ENCODE data around the gene HTR3D. TPM values are rescaled to one million over a fixed set of nuclear protein-coding genes. Genes with fewer than 3 reads are reported as not detected.

Gene HTR3D
- total RNA-seq, 1 experiment from 2014 or later, result not detected

DNA sequence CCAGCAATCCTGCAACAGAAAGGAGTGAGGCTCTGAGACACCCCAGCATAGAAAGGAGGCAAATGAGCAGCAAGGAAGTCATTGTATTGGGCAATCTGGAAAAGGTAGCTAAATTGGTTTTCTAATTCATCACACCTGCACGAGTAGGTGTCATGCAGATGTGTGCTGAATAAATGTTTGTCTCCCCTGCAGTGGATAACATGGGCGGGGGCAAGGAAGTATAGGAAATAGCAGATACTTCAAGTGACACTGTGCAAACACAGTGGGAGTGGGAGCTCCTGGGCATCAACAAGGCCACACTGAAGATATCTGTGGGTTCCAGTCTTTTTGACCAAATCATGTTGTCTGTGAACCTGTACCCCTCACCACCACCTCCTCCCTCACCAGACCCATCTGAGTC lies 50.9 kb downstream of the HTR3D start (continued):
- TF ChIP-seq, protein P1, sequence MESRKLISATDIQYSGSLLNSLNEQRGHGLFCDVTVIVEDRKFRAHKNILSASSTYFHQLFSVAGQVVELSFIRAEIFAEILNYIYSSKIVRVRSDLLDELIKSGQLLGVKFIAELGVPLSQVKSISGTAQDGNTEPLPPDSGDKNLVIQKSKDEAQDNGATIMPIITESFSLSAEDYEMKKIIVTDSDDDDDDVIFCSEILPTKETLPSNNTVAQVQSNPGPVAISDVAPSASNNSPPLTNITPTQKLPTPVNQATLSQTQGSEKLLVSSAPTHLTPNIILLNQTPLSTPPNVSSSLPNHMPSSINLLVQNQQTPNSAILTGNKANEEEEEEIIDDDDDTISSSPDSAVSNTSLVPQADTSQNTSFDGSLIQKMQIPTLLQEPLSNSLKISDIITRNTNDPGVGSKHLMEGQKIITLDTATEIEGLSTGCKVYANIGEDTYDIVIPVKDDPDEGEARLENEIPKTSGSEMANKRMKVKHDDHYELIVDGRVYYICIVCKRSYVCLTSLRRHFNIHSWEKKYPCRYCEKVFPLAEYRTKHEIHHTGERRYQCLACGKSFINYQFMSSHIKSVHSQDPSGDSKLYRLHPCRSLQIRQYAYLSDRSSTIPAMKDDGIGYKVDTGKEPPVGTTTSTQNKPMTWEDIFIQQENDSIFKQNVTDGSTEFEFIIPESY (IDR thresholded peaks at IDR 0.05; ENCODE audit: extremely low read depth, insufficient replicate concordance, low read length), result no peak
- TF ChIP-seq, protein P2, sequence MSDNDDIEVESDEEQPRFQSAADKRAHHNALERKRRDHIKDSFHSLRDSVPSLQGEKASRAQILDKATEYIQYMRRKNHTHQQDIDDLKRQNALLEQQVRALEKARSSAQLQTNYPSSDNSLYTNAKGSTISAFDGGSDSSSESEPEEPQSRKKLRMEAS (IDR thresholded peaks at IDR 0.05), result no peak

DNA sequence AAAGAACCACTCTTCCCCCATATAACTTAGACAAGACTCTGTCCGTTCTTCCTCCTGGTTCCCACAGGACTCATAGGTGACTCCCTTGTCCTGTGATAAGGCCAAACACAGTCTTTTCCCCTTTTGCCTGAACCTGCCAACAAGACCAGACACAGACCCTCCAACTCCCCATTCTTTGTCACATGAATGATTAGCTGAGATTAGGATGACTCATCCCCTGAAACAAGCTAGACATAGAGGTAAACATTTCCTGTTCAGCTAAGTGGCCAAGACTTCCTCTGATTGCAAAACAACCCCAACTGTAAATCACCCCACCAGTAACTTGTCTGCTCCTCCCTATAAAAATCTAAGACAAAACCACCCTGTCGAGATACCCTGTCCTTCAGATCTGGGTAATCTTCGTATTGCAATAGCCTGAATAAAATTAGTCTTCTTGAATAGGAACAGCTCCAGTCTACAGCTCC lies 53.9 kb downstream of the HTR3D start:
- Histone ChIP-seq H3K27me3 (ENCODE audit: insufficient read depth, low read length) (no peaks in the 10 kb centered on the region), H2AFZ (ENCODE audit: low read depth, low read length, poor library complexity, severe bottlenecking) (no peak overlapping the region), H3K79me2 (ENCODE audit: insufficient read depth, low read length) (no peaks in the 10 kb centered on the region), H3K27ac (ENCODE audit: low read depth, low read length) (no peak overlapping the region), H3K4me1 (ENCODE audit: control insufficient read depth in 1 of 2, insufficient read depth in 2 of 2, low read length in 2 of 2) (peaks cover 0 to 5% of the 10 kb centered on the region in 2 experiments; a peak in 1 of 4 replicates), H4K20me1 (ENCODE audit: insufficient read depth) (no peaks in the 10 kb centered on the region), H3K9me2 (ENCODE audit: insufficient read depth) (no peaks in the 10 kb centered on the region), H3K9ac (ENCODE audit: low read length) (no peak overlapping the region), H3K4me2 (ENCODE audit: low read length) (no peak overlapping the region), H3K36me3 (ENCODE audit: control insufficient read depth in 1 of 2, insufficient read depth in 2 of 2, low read length in 2 of 2) (no peaks in the 10 kb centered on the region), H3K4me3 (replicated peaks in 1 of 2; ENCODE audit: low read depth in 1 of 2, low read length in 2 of 2) (no peak overlapping the region), H3K9me3 (ENCODE audit: control insufficient read depth in 1 of 2, insufficient read depth in 1 of 2, low read depth in 1 of 2, low read length in 2 of 2) (no peaks in the 10 kb centered on the region)
- intact Hi-C loops (cut with micrococcal nuclease), result no loop called here
- ChIA-PET RAD21 (ENCODE audit: low non-redundant PET in 1 of 2, low total read pairs in 2 of 2, uncharacterized antibody in 2 of 2, unreplicated experiment in 2 of 2) (no interaction called here), CTCF (no interaction called here), POLR2A (no interaction called here)
- TF ChIP-seq EZH2 (IDR thresholded peaks at IDR 0.05) (no peak), TCF7L2 (IDR thresholded peaks at IDR 0.05; ENCODE audit: borderline replicate concordance, extremely low read depth, insufficient read depth, insufficient read length) (no peak), ELF1 (IDR thresholded peaks at IDR 0.05; ENCODE audit: borderline replicate concordance, low read depth) (no peak), POLR2AphosphoS5 (IDR thresholded peaks at IDR 0.05; ENCODE audit: low read depth, low read length) (no peak), ZNF274 (IDR thresholded peaks at IDR 0.05; ENCODE audit: low read depth, low read length) (no peak), SIN3A (IDR thresholded peaks at IDR 0.05; ENCODE audit: low read depth) (no peak), FOSL1 (IDR thresholded peaks at IDR 0.05; ENCODE audit: low read depth) (peak; percentile 58), EZH2phosphoT487 (IDR thresholded peaks at IDR 0.05; ENCODE audit: borderline replicate concordance) (no peak), JUND (IDR thresholded peaks at IDR 0.05) (peak; percentile 59), EGR1 (IDR thresholded peaks at IDR 0.05; ENCODE audit: low read depth) (no peak), SRF (IDR thresholded peaks at IDR 0.05; ENCODE audit: low read depth) (no peak), ZFX (IDR thresholded peaks at IDR 0.05) (no peak), YY1 (IDR thresholded peaks at IDR 0.05; ENCODE audit: extremely low read depth, insufficient replicate concordance, low read depth, low read length) (no peak), SP1 (IDR thresholded peaks at IDR 0.05; ENCODE audit: low read depth) (0 out of 2 replicates have a peak, but pooled peaks have one; percentile 11), RAD21 (IDR thresholded peaks at IDR 0.05; ENCODE audit: low read depth) (no peak), CEBPB (IDR thresholded peaks at IDR 0.05; ENCODE audit: low read depth) (peak; percentile 74), CBX3 (IDR thresholded peaks at IDR 0.05; ENCODE audit: low read depth) (peak; percentile 49; the same call in 1 of the 2 replicates)
- TF ChIP-seq, protein P2 (IDR thresholded peaks at IDR 0.05), result no peak
- TF ChIP-seq, protein P1 (IDR thresholded peaks at IDR 0.05; ENCODE audit: extremely low read depth, insufficient replicate concordance, low read length), result no peak
- DNase-seq (ENCODE audit: low read depth, low spot score) (no peak), ATAC-seq (no peak)
- no TSS peak for BruUV-seq (replicated peaks)

All from HCT116 (cell line).